ENCODE results near the gene TNF. TPM values are rescaled to one million over a fixed set of nuclear protein-coding genes. Genes with fewer than 3 reads are reported as not detected.

TNF gene
- total and polyA plus RNA-seq, 2 of the 13 experiments (the other 11 are each of a cell fraction or from before 2014, with no cell fraction given), result not detected

- TF ChIP-seq, protein P1, sequence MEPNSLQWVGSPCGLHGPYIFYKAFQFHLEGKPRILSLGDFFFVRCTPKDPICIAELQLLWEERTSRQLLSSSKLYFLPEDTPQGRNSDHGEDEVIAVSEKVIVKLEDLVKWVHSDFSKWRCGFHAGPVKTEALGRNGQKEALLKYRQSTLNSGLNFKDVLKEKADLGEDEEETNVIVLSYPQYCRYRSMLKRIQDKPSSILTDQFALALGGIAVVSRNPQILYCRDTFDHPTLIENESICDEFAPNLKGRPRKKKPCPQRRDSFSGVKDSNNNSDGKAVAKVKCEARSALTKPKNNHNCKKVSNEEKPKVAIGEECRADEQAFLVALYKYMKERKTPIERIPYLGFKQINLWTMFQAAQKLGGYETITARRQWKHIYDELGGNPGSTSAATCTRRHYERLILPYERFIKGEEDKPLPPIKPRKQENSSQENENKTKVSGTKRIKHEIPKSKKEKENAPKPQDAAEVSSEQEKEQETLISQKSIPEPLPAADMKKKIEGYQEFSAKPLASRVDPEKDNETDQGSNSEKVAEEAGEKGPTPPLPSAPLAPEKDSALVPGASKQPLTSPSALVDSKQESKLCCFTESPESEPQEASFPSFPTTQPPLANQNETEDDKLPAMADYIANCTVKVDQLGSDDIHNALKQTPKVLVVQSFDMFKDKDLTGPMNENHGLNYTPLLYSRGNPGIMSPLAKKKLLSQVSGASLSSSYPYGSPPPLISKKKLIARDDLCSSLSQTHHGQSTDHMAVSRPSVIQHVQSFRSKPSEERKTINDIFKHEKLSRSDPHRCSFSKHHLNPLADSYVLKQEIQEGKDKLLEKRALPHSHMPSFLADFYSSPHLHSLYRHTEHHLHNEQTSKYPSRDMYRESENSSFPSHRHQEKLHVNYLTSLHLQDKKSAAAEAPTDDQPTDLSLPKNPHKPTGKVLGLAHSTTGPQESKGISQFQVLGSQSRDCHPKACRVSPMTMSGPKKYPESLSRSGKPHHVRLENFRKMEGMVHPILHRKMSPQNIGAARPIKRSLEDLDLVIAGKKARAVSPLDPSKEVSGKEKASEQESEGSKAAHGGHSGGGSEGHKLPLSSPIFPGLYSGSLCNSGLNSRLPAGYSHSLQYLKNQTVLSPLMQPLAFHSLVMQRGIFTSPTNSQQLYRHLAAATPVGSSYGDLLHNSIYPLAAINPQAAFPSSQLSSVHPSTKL (CRISPR knock-in tag; IDR thresholded peaks at IDR 0.05), result peak; percentile 40; the same call in 1 of the 2 replicates
- TF ChIP-seq, protein P2, sequence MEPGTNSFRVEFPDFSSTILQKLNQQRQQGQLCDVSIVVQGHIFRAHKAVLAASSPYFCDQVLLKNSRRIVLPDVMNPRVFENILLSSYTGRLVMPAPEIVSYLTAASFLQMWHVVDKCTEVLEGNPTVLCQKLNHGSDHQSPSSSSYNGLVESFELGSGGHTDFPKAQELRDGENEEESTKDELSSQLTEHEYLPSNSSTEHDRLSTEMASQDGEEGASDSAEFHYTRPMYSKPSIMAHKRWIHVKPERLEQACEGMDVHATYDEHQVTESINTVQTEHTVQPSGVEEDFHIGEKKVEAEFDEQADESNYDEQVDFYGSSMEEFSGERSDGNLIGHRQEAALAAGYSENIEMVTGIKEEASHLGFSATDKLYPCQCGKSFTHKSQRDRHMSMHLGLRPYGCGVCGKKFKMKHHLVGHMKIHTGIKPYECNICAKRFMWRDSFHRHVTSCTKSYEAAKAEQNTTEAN (CRISPR knock-in tag; conservative IDR thresholded peaks at IDR 0.05), result peak; percentile 66; the same call in 1 of the 2 replicates
- TF ChIP-seq GABPA (IDR thresholded peaks at IDR 0.05; ENCODE audit: low read depth, low read length) (no peak), GABPA (CRISPR knock-in tag; IDR thresholded peaks at IDR 0.05; ENCODE audit: low read depth) (peak; percentile 25; the same call in 1 of the 2 replicates)
Measured at GRCh38 chr6:31614684-31615578, 39.6 kb downstream of the TNF start, which contains the start of gene AIF1 (continued).

DNA sequence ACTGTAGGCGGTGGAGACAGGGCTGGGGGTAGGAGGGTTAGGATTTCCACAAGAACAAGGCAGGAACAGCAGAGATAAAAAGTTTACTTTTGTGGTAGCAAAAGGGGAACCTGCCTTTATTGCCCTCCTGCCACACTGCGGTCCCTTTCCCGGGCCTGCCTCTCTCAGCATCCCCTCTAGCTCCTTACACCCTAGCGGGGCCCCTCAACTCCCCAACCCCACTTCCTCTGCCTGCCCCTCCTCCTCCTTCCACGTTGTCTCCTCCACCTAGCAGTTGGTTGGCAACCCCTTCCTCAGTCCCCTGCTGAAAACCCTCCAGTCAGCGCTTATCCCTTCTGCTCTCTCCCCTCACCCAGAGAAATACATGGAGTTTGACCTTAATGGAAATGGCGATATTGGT is 40.4 kb downstream of the TNF start:
- H3K4me3 ChIP-seq (replicated peaks in 1 of 3; ENCODE audit: insufficient read depth in 1 of 3, low read depth in 2 of 3, low read length in 3 of 3), result no peak overlapping the region
- POLR2A ChIA-PET, result interaction anchor here (1.2 to 2.1 kb wide), 6 partner anchors 17 to 247 kb away, joined by 3 to 10 read pairs (median 4); partner anchors contain the start of genes BAG6, C6orf47, DDX39B and NEU1
- no peak for DNase-seq (ENCODE audit: low spot score)
- intact Hi-C loops (cut with micrococcal nuclease; ENCODE audit: unreplicated experiment) (no loop called here), in situ Hi-C loops (cut with HindIII; ENCODE audit: extremely low pct_ligation_motif_present, low pct_unique_long_range_greater_than_20kb) (no loop called here)
- no TSS peak for BruUV-seq (replicated peaks)
- no peak for FAIRE-seq
- H3K36me3 ChIP-seq (replicated peaks in 1 of 2; ENCODE audit: control insufficient read depth in 1 of 2, insufficient read depth in 2 of 2, low read length in 2 of 2), result no peaks in the 10 kb centered on the region
- no peak overlapping the region for H3K9ac ChIP-seq (ENCODE audit: insufficient read depth, low read depth, low read length)
- CTCF ChIA-PET (ENCODE audit: low intra/inter-chr PET ratio, low total read pairs), result interaction anchor here (1.4 kb wide), 1 partner anchor 17 kb away, joined by 3 read pairs; no protein-coding TSS in a partner anchor
- H3K4me2 ChIP-seq (ENCODE audit: low read depth, low read length), result peak overlapping the region; percentile 91
- ATAC-seq, result no peak
- no peaks in the 10 kb centered on the region for H4K20me1 ChIP-seq (ENCODE audit: insufficient read depth, low read length)
- no peak overlapping the region for H3K27ac ChIP-seq (ENCODE audit: extremely low read length, insufficient read depth, low read length)
- no peaks in the 10 kb centered on the region for H3K27me3 ChIP-seq (ENCODE audit: control insufficient read depth in 1 of 2, insufficient read depth in 2 of 2, low read length in 2 of 2)
- H3K79me2 ChIP-seq (ENCODE audit: insufficient read depth, low read length), result no peaks in the 10 kb centered on the region
- no peak overlapping the region for H2AFZ ChIP-seq (ENCODE audit: low read length)
- 59% methylated on average over 7 of the region's 7 CpGs for WGBS (ENCODE audit: low lambda C conversion rate)
- H3K4me1 ChIP-seq (ENCODE audit: insufficient read depth, low read length), result peaks cover 39% of the 10 kb centered on the region
- no peaks in the 10 kb centered on the region for H3K9me3 ChIP-seq (ENCODE audit: low read length)
- TF ChIP-seq NFE2 (CRISPR knock-in tag; IDR thresholded peaks at IDR 0.05), result no peak
- no peak for TF ChIP-seq ZNF749 (CRISPR knock-in tag; IDR thresholded peaks at IDR 0.05; ENCODE audit: borderline replicate concordance)
- TF ChIP-seq MAFK (conservative IDR thresholded peaks at IDR 0.05 in 1 of 2, IDR thresholded peaks at IDR 0.05 in 1 of 2; ENCODE audit: low read length in 2 of 2), result peak in 1 of 2 experiments; percentile 22; a peak in 1 of 4 replicates
- no peak for TF ChIP-seq ZBTB7A (CRISPR knock-in tag; IDR thresholded peaks at IDR 0.05)
- TF ChIP-seq SPEN (CRISPR knock-in tag; IDR thresholded peaks at IDR 0.05; ENCODE audit: low read depth), result no peak
- TF ChIP-seq, protein P3, sequence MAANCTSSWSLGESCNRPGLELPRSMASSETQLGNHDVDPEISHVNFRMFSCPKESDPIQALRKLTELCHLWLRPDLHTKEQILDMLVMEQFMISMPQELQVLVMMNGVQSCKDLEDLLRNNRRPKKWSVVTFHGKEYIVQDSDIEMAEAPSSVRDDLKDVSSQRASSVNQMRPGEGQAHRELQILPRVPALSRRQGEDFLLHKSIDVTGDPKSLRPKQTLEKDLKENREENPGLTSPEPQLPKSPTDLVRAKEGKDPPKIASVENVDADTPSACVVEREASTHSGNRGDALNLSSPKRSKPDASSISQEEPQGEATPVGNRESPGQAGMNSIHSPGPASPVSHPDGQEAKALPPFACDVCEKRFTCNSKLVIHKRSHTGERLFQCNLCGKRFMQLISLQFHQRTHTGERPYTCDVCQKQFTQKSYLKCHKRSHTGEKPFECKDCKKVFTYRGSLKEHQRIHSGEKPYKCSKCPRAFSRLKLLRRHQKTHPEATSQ (CRISPR knock-in tag; IDR thresholded peaks at IDR 0.05; ENCODE audit: borderline replicate concordance), result no peak
- no peak for TF ChIP-seq SNRNP70 (IDR thresholded peaks at IDR 0.05; ENCODE audit: low read depth, low read length)
- no peak for TF ChIP-seq ZFP36L1 (CRISPR knock-in tag; IDR thresholded peaks at IDR 0.05)
- 0 out of 2 replicates have a peak, but pooled peaks have one; percentile 5 for TF ChIP-seq MAFF (IDR thresholded peaks at IDR 0.05; ENCODE audit: low read depth, low read length)
- TF ChIP-seq NFATC3 (CRISPR knock-in tag; IDR thresholded peaks at IDR 0.05), result no peak
- TF ChIP-seq SIX1 (CRISPR knock-in tag; IDR thresholded peaks at IDR 0.05; ENCODE audit: borderline replicate concordance), result no peak
- no peak for TF ChIP-seq KAT8 (CRISPR knock-in tag; IDR thresholded peaks at IDR 0.05)
